ENCODE data around the gene FOXP1.

The FOXP1 gene

DNA sequence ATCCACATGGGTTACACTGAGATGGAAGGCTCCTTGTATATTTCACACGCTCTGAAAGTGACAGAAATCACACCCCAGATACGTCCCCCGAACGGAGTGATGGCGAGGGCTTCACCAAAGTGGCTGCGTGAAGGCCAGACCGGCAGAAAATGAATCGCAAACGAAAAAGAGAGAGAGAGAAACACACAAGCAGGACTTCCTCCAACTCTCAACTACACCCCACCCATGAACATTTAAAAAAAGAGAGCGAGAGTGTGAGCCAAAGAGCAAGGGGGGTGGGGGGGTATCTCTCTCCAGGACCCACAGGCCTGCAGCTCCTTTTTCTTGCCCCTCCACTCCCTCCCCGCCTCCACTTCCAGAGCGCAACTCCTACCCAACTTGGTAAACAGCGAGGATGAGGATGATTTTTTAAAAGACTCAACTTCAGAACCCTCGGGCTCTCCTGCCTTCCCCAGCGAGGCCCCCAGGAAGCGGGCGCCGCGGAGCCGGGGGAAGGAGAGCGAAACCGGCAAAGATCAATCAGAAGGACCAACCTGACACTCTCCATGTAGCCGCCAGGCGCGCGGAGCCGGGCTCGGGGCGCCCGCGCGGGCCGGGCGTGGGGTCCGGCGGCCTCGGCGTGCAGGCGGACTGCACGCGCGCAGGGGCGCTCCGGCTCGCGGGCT is 519.1 kb downstream of the FOXP1 start:
- peak; percentile 57 for DNase-seq

DNA sequence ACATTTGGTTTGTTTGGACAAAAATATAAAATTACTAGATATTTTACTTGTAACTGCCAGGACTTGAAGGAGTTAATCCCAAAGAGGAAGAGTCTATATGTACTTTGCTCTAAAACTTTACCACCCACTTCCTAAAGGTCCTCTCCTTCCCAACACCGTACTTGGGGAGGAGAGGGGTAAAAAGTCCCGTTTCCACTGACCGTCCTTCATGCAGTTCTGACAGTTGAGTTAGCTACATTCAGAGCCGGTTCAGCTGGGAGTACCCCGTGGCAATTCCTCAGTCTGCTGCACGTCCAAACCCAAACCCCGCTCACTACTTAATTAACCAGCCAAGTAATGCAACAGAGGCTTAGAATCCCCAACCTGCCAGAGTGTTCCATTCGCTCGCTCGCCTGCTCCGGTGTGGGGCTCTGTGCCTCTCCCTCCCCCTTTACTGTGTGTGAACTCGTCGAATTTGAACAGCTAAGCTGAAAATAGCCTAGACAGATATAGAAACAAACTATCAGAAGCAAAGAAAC is 519.7 kb downstream of the FOXP1 start:
- DNase-seq, result no peak

DNA sequence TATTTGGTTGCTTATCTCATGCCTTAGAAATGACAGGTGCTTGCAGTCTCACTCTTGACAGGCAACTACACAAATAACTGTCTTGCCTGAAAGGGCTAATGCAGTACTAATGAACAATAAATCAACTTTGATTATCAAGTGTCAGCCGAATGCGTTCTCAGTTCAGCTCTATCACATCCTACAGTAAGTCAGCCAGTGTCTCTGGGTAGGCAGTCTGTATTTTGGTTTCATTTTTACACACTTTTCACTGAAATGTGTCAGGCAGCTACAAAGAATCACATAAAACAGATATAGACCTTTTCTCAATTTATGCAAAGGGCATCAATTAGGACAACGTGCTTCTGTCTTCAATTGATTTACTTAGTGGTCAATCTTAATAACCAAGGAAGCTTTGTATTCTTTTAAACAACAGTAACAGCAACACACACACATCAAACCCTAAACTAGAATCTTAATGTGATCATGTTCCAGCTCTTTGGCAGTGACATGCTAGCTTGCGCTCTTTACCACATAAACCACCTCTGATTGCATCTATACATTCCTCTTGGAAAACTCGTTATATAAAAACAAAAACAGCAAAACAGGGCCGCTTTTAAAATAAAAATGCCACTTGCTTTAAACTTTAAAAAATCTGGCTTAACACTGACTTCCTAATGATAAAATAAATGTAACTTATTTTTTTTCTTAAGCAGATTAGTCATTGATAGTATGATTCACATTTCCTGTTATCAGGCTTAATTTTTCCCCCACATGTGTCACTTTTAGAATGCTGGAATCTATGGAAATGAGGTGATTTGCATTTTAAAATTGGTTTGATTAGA is 520.4 kb downstream of the FOXP1 start:
- DNase-seq, result peak; percentile 2

- DNase-seq, result no peak
Measured at GRCh38 chr3:71062037-71062932, 521.2 kb downstream of the FOXP1 start.

- no peak for DNase-seq
Measured at GRCh38 chr3:71061581-71061980, 521.9 kb downstream of the FOXP1 start.

DNA sequence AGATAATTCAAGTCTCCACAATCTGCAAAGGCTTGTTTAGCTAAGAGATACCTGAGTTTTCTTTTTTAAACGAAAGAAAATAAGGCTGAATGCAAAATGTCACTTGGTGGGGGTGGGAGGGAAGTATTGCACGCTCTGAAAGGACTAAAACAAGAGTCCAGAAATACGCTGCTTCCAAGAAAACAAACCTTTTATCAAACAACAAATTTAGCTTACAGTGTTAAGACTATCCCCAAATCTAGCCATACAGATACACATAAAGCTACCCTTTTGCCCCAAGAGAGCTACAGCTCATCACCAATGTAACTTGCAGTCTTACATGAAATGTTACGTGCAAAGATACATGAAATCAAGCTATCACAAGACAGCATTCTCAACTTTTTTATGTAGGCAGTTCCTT is 522.5 kb downstream of the FOXP1 start:
- DNase-seq, result no peak

DNA sequence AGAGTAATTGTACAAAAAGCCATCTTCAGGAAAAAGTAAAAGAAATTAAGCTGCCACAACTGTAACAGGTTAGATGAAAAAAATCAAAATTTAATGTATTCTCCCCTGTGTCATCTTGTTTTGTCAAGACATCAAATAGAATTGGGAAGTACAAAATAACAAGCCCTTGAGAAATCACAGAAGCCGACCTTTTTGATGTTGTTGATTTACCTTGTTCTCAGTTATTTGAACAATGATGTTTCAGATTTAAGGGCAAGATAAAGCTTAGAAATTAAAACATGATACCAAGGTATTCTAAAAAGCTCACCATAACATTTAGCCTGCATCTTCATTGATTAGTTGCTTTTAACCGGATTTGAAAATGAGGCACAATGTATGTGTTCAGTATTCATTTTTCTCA is 523.0 kb downstream of the FOXP1 start:
- peak; percentile 2 for DNase-seq

- DNase-seq, result peak; percentile 10
Measured at GRCh38 chr3:71057526-71057894, 526.0 kb downstream of the FOXP1 start.

DNA sequence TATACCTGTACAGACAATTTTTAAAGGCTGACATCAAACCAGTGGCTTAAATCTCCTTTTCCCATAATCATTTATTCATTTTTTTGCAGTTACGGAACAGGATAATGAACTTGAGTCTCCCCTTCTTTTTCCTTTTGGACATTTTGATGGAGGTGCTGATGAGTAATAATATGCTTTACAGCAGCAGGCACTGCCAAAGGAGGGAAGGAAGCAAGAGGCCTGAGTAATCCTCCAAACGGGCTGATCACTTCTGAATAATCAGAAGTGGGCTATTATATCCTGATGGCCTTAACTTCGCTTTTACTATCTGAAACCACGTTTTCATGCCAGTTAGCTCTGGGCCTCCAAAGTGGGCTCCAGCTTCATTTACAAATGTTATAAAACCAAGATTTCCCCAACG is 527.2 kb downstream of the FOXP1 start:
- no peak for DNase-seq

- DNase-seq, result no peak
Measured at GRCh38 chr3:71055257-71056001, 528.1 kb downstream of the FOXP1 start.

DNA sequence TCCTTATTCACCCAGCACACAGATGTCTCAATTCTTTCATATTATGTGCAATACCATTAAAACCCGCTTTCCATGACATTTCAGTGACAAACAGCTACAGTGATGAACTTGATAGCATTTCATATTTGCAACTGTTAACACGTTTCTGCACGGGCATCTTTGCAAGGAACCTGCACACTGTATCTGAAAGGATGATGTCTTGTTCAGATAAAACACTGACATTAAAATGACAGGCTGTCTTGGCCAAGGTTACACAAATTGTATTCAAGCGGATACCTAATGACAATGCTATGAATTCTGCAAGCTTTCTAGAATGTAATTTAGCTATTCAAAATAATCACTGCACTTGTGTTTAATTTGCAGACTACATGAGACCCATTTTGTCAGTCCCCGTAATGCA is 529.2 kb downstream of the FOXP1 start:
- DNase-seq, result no peak

DNA sequence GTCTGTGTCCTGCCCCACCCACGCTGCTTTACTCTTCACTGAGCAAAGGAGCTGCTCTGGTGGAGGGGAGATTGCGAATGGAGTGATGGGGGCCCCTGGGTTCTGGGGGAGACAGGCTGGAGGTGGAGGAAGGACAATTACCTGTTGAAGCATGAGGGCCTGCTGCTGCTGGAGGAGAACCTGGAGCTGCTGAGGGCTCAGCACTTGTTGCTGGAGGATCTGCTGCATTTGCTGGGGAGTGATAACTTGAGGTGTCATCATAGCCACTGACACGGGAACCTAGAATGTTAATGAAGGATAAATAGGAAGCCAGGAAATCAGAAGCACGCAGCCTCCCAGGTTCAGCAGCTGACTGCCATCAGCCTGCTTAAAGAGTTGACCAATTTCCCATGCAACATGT is 530.0 kb downstream of the FOXP1 start:
- DNase-seq, result no peak

GRCh38 chr3:71052716-71053115 is 530.8 kb downstream of the FOXP1 start:
- no peak for DNase-seq

- DNase-seq, result no peak
Measured at GRCh38 chr3:71051893-71052687, 531.4 kb downstream of the FOXP1 start.

DNA sequence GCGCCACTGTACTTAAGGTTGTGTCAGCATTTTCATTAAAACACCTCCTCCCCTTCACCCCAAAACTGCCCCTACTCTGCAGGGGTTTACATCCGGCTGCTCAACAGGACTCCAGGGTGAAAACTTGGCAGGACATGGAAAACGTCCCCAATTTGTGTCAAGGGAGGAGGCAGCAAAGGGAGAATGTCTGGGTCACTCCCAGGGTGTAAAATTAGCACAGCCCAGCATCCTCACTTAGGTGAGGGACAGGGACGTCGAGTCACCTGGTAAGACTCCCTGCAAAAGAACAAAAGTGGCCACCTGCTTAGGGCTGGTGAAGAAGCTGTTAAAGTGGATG is 532.3 kb downstream of the FOXP1 start:
- DNase-seq, result no peak

DNA sequence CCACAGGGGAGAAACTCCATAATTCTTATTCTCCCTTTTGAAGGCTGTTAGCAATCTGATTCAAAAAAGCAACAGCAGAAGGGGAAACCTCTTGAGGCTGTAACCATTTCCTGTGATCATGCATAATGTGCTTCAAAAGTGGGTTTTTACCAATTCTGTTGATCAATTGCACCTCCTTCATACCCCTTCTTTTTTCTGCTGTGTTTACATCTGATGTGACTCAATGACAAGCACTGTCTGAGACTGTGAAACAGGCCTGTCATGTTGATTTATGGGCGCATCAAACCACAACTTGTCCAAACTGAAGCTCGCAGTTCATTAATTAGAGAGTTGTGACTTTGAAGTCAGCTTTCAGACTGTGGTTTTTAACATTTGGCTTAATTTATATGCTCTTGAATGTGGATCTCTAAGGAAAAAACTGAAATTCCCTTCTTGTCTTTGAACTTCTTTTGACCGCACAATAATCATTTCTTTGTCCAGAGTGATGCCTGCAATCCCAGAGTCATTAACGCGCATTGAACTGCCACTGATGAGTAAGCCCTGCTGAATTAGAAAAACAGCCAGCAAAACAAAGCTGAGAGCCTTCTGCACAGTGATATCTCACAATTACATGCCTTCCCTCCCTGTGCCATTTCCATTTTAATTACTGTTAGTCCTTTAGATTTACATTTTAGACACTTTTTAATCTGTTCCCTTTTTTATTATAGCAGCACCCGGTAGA is 532.8 kb downstream of the FOXP1 start:
- DNase-seq, result no peak

DNA sequence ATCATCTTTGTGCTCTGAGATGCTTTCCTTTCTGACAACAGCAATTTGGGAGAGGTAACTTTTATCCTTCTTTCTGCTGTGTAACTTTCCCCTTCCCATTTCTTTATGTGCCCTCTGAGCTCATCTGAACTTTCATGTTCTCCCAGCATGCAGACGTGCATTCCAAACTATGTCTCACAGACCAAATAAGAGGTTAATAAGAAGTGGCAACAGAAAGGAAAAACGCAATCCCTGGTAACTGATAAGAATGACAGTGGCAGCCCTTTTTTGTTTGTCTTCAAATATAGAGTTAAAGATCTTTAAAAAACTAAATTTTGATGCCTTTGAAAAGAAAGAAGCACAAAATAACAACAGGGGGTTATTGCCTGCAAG is 533.4 kb downstream of the FOXP1 start:
- no peak for DNase-seq

DNA sequence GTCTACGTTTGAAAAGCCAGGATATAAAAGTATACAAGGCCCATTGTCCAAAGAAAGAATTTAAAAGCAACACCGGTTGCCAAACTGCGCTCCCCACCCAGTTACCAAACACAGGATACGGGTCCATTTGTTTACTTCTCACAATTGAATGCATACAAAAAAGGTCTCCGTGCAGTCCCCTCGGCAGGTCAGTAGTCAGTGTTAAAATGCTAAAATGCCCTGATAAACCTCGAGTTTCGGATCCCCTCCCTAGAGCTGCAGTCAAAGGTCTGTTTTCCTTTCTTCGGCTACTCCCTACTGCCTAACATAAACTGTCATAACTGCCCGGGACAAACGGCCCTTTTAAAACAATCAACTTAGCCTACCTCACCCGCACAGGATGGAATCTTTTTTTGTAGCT is 534.6 kb downstream of the FOXP1 start:
- no peak for DNase-seq

DNA sequence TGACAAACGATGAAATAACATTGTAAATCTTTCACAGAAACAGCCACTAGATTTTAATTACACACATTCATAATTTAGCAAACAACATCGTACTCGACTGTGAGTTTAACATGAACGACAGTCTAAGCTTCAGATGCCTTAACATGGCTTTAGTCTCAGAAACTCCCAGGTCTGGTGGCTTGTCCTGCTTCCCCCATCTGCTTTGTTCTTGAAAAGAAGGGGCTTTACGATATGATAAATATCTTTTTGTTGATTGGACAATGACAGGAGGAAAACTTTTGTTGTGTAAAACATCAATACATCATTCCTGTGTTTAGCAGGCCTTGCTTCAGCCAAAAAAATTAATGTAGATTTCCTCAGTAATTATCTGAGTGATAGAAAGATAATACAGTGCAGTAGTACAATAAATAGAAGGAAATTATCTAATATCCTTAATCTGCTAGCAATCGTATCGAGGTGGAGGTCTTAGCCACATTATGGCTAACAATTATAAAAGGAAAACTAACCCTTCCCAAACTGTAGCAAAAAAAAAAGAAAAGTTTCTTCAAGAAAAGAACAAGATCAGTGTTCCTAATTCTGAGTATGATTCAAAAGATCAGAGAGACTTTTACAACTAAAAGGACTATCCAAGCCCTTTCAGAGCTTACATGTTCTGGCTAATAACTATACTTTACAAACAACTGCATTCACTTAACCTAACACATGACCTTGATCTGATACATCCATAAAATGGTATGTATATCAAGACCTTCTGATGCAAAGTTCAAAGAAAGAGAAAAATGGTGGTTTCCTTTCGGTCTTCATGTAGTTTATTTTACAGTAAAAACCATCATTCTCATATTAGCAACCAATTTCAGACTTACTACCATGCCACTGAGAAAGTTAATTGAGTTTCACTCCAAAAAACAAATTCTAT is 535.7 kb downstream of the FOXP1 start:
- DNase-seq, result no peak

- DNase-seq, result no peak
Measured at GRCh38 chr3:71046791-71047190, 536.7 kb downstream of the FOXP1 start.

All from DMS53 (cell line).